Inferior parietal cortex (tissue), 1 donor: ENCODE results near the gene MCAT.

Experiments
- DNase-seq: peaks from one replicate; pipeline ENCODE4 v3.0.0-alpha.2; 2016; ENCODE audit errors: extremely low spot score

The MCAT gene

GRCh38 chr22:43173566-43173965, 30.4 kb upstream of the MCAT start:
- no peak for DNase-seq

GRCh38 chr22:43172191-43172590, 29.0 kb upstream of the MCAT start:
- no peak for DNase-seq

- DNase-seq, result no peak
These were observed 28.4 kb upstream of the MCAT start for GRCh38 chr22:43171607-43172006.

GRCh38 chr22:43171019-43171491, 27.9 kb upstream of the MCAT start:
- DNase-seq, result no peak

GRCh38 chr22:43170131-43170480, 26.9 kb upstream of the MCAT start:
- no peak for DNase-seq

GRCh38 chr22:43169310-43170130, 26.3 kb upstream of the MCAT start:
- DNase-seq, result no peak

GRCh38 chr22:43168471-43169309, 25.5 kb upstream of the MCAT start:
- no peak for DNase-seq

- no peak for DNase-seq
These were observed 23.9 kb upstream of the MCAT start for GRCh38 chr22:43167001-43167589.

GRCh38 chr22:43166132-43166930, 23.1 kb upstream of the MCAT start:
- no peak for DNase-seq

GRCh38 chr22:43164636-43165035, 21.4 kb upstream of the MCAT start:
- no peak for DNase-seq

GRCh38 chr22:43163241-43163795, 20.1 kb upstream of the MCAT start:
- no peak for DNase-seq

- DNase-seq, result no peak
These were observed 19.4 kb upstream of the MCAT start for GRCh38 chr22:43162412-43163150.

GRCh38 chr22:43160497-43161126, 17.4 kb upstream of the MCAT start:
- no peak for DNase-seq

- DNase-seq, result no peak
These were observed 16.4 kb upstream of the MCAT start for GRCh38 chr22:43159484-43160178.

- no peak for DNase-seq
These were observed 15.7 kb upstream of the MCAT start for GRCh38 chr22:43158778-43159483.

- no peak for DNase-seq
These were observed 14.8 kb upstream of the MCAT start for GRCh38 chr22:43157874-43158546.

- no peak for DNase-seq
These were observed 13.2 kb upstream of the MCAT start for GRCh38 chr22:43156413-43156812.

- no peak for DNase-seq
These were observed 12.6 kb upstream of the MCAT start for GRCh38 chr22:43155789-43156188.
